GM12865 (cell line): ENCODE data around the gene KANK2.

ENCODE experiments used
- DNase-seq: peaks from one replicate; pipeline ENCODE4 v3.0.0; 2010; ENCODE audit warnings: low read depth
- H3K4me3 ChIP-seq: 2 replicates; pipeline ENCODE4 v1.5.1; 2011; ENCODE audit warnings: mild to moderate bottlenecking, low read depth, low read length, control low read depth
- CTCF ChIP-seq: IDR thresholded peaks from 2 replicates; pipeline ENCODE4 v1.5.1; 2011; ENCODE audit warnings: low read length, control low read depth, low read depth, inconsistent platforms; ENCODE audit not compliant: insufficient read depth; ENCODE audit errors: missing control alignments

KANK2 gene

DNA sequence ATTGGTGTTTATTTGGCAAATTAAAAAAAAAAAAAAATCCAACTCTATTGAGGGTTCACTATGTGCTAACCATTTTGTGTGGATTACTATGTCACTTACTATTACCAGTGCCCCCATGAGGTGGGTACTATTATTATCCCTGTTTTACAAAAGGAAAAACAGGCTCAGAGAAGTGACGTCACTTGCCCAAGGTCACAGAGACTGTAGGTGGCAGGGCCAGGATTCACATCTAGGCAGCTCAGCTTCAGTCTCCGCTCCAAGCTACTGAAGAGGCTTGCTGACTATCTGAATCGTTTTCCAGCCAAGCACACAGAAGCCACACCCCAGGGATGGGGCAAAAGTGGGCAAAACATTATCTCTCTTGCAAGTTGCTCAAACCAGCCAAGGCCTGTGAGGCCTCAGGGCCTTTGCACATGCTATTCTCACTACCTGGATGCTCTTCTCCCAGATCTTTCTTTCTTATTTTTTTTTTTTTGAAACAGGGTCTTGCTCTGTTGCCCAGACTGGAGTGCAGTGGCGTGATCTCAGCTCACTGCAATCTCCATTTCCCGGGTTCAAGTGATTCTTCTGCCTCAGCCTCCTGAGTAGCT lies 37.2 kb upstream of the KANK2 start:
- no peak overlapping the region for H3K4me3 ChIP-seq
- DNase-seq: no peak
- no peak for TF ChIP-seq CTCF

- no peak for DNase-seq
- H3K4me3 ChIP-seq: no peak overlapping the region
- TF ChIP-seq CTCF: no peak
Measured at GRCh38 chr19:11233073-11233472, 35.7 kb upstream of the KANK2 start.

GRCh38 chr19:11232555-11232954 lies 35.2 kb upstream of the KANK2 start:
- no peak for DNase-seq
- H3K4me3 ChIP-seq: no peak overlapping the region
- TF ChIP-seq CTCF: no peak

DNA sequence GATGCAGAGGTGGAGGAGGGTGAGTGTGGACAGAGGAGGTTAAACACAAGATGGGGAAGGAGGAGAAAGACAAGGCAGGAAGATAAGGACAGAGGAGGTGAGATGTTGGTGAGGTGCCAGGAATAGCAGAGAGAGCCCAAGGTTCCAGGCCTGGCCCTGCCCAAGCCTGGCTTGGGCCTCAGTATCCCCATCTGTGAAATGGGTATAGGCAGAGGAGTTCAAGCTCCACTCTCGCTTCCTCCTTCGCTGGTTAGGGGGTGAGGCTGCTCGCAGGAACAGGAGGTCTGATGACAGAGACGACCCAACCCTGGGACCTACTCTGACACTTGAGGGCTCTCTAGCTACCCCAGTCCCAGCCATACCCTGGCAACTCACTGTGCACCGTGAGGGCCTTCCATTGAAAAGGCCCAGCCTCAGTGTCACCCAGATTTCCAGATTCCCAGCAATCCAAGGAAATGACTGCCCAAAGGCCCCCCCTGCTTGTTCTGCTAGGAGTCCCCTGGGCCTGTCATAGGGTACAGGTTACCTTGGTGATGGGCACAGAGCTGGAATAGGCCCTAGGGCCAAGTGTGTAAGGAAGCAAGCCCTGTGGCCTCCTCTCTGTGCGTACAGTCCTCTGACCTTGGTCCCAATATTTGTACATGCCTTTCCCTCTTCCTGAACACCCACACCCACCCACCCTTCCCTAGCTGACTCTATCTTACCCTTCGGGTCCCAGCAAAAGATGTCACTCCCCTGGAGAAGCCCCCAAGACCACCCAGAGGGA lies 33.5 kb upstream of the KANK2 start:
- no peak overlapping the region for H3K4me3 ChIP-seq
- no peak for DNase-seq
- no peak for TF ChIP-seq CTCF

GRCh38 chr19:11227195-11227886 lies 30.0 kb upstream of the KANK2 start:
- peak; percentile 52 for DNase-seq
- no peak overlapping the region for H3K4me3 ChIP-seq

GRCh38 chr19:11226716-11227166 lies 29.4 kb upstream of the KANK2 start:
- no peak for TF ChIP-seq CTCF
- no peak for DNase-seq
- no peak overlapping the region for H3K4me3 ChIP-seq

More at GRCh38 chr19:11227195-11227886, 30.0 kb upstream of the KANK2 start:
- TF ChIP-seq CTCF: peak; percentile 19

DNA sequence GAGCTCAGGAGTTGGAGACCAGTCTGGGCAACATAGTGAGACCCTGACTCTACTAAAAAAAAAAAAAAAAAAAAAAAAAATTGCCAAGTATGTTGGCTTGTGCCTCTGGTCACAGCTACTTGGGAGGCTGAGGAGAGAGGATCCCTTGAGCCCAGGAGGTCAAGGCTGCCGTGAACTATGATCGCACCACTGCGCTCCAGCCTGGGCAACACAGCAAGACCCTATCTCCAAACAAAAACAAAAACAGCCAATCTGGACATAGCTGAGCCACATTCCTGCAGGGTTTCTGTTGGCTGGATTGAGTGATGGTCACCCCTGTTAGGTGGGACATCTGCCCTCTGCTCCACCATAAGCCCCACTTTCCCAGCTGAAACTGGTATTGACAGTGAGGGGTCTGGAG lies 28.5 kb upstream of the KANK2 start:
- H3K4me3 ChIP-seq: no peak overlapping the region
- TF ChIP-seq CTCF: no peak
- DNase-seq: no peak
